ENCODE measurements around the gene B4GALNT2.
"Not testable (repeated sequence)": the region's sequence is repeated elsewhere in the genome, so short reads cannot be mapped to it uniquely, and the experiment has no call there.

The B4GALNT2 gene

GRCh38 chr17:49183341-49183740, 50.8 kb downstream of the B4GALNT2 start:
- no peak for DNase-seq (ENCODE audit: low spot score)

GRCh38 chr17:49183801-49184200, 51.2 kb downstream of the B4GALNT2 start:
- no peak for DNase-seq (ENCODE audit: low spot score)

GRCh38 chr17:49184522-49184921, 52.0 kb downstream of the B4GALNT2 start:
- not testable (repeated sequence) for DNase-seq (ENCODE audit: low spot score)

- not testable (repeated sequence) for DNase-seq (ENCODE audit: low spot score)
Measured at GRCh38 chr17:49185381-49185780, 52.8 kb downstream of the B4GALNT2 start.

- no peak for DNase-seq (ENCODE audit: low spot score)
Measured at GRCh38 chr17:49187301-49187700, 54.7 kb downstream of the B4GALNT2 start.

- DNase-seq (ENCODE audit: low spot score): no peak
Measured at GRCh38 chr17:49190932-49191331, 58.4 kb downstream of the B4GALNT2 start.

- no peak for DNase-seq (ENCODE audit: low spot score)
Measured at GRCh38 chr17:49191409-49191916, 58.9 kb downstream of the B4GALNT2 start.

- no peak for DNase-seq (ENCODE audit: low spot score)
Measured at GRCh38 chr17:49191917-49192741, 59.6 kb downstream of the B4GALNT2 start.

GRCh38 chr17:49193513-49194296, 61.1 kb downstream of the B4GALNT2 start:
- DNase-seq (ENCODE audit: low spot score): peak; percentile 75

GRCh38 chr17:49194297-49194607, 61.7 kb downstream of the B4GALNT2 start:
- no peak for DNase-seq (ENCODE audit: low spot score)

GRCh38 chr17:49195751-49196150, 63.2 kb downstream of the B4GALNT2 start:
- DNase-seq (ENCODE audit: low spot score): no peak

GRCh38 chr17:49196520-49196919, 64.0 kb downstream of the B4GALNT2 start:
- DNase-seq (ENCODE audit: low spot score): no peak

GRCh38 chr17:49197346-49197998, 64.9 kb downstream of the B4GALNT2 start:
- no peak for DNase-seq (ENCODE audit: low spot score)

- DNase-seq (ENCODE audit: low spot score): no peak
Measured at GRCh38 chr17:49198211-49198610, 65.6 kb downstream of the B4GALNT2 start.

GRCh38 chr17:49200423-49201083, 68.0 kb downstream of the B4GALNT2 start:
- DNase-seq (ENCODE audit: low spot score): no peak

- no peak for DNase-seq (ENCODE audit: low spot score)
Measured at GRCh38 chr17:49201481-49201927, 68.9 kb downstream of the B4GALNT2 start.

GRCh38 chr17:49203796-49204195, 71.2 kb downstream of the B4GALNT2 start:
- no peak for DNase-seq (ENCODE audit: low spot score)

GRCh38 chr17:49204516-49204915, 71.9 kb downstream of the B4GALNT2 start:
- no peak for DNase-seq (ENCODE audit: low spot score)

GRCh38 chr17:49209061-49209571, 76.5 kb downstream of the B4GALNT2 start:
- DNase-seq (ENCODE audit: low spot score): no peak

- DNase-seq (ENCODE audit: low spot score): no peak
Measured at GRCh38 chr17:49210158-49211029, 77.8 kb downstream of the B4GALNT2 start, which contains the start of the genes ABI3 and GNGT2. ABI3 (plus strand) TSS chr17:49210707; CDS start chr17:49210725, 18 bp downstream. GNGT2 (minus strand) TSS chr17:49210574; CDS start chr17:49207422, 3,152 bp downstream.
